DOHH2 (cell line): ENCODE results near the gene C1orf105.

Source experiments
- H3F3A ChIP-seq: fragments of 200-600 bp; sonication (generic), shearing (Covaris generic); 2 replicates; pipeline ENCODE4 v1.6.0; 2016; ENCODE audit warnings: antibody characterized with exemption, mild to moderate bottlenecking; ENCODE audit not compliant: control insufficient read depth, insufficient read depth
- H3K27ac ChIP-seq: fragments of 200-600 bp; sonication (generic); 2 replicates; pipeline ENCODE4 v1.5.1; 2014; ENCODE audit warnings: low read depth, mild to moderate bottlenecking, low read length, moderate library complexity
- H3K27me3 ChIP-seq: fragments of 200-600 bp; sonication (generic); 2 replicates; pipeline ENCODE4 v1.6.1; 2014; ENCODE audit warnings: mild to moderate bottlenecking, low read length, mixed read lengths; ENCODE audit not compliant: control insufficient read depth
- H3K36me3 ChIP-seq: fragments of 200-600 bp; sonication (generic); 2 replicates; pipeline ENCODE4 v1.6.1; 2014; ENCODE audit warnings: mild to moderate bottlenecking, low read length, moderate library complexity, mixed read lengths; ENCODE audit not compliant: control insufficient read depth
- H3K4me1 ChIP-seq: fragments of 200-600 bp; sonication (generic); 2 replicates; pipeline ENCODE4 v1.6.1; 2014; ENCODE audit warnings: mild to moderate bottlenecking, low read length, mixed read lengths; ENCODE audit not compliant: control insufficient read depth
- H3K4me2 ChIP-seq: fragments of 200-600 bp; sonication (generic); 2 replicates; pipeline ENCODE4 v1.6.0; 2014; ENCODE audit warnings: mild to moderate bottlenecking, low read length, moderate library complexity
- H3K4me3 ChIP-seq: fragments of 200-600 bp; sonication (generic); 2 replicates; pipeline ENCODE4 v1.5.1; 2014; ENCODE audit warnings: mild to moderate bottlenecking, low read length, mixed read lengths
- H3K79me2 ChIP-seq: fragments of 200-600 bp; sonication (generic); 2 replicates; pipeline ENCODE4 v1.6.1; 2014; ENCODE audit warnings: mild to moderate bottlenecking, low read length, mixed read lengths; ENCODE audit not compliant: control insufficient read depth
- H3K9me2 ChIP-seq: fragments of 200-600 bp; sonication (generic); replicated peaks from 2 replicates; pipeline ENCODE4 v1.6.1; 2014; ENCODE audit warnings: mild to moderate bottlenecking, low read length, mixed read lengths; ENCODE audit not compliant: control insufficient read depth
- H3K9me3 ChIP-seq: fragments of 200-600 bp; sonication (generic); 2 replicates; pipeline ENCODE4 v1.6.1; 2014; ENCODE audit warnings: antibody characterized with exemption, low read length, mixed read lengths; ENCODE audit not compliant: control insufficient read depth, insufficient read depth
- H4K20me1 ChIP-seq: fragments of 200-600 bp; sonication (generic); 2 replicates; pipeline ENCODE4 v1.6.0; 2014; ENCODE audit warnings: low read depth, mild to moderate bottlenecking, antibody characterized with exemption, low read length, moderate library complexity; ENCODE audit not compliant: control insufficient read depth, insufficient read depth
- EZH2phosphoT487 ChIP-seq: fragments of 200-600 bp; sonication (generic); IDR thresholded peaks from 2 replicates; pipeline ENCODE4 v1.6.1; 2017; ENCODE audit warnings: borderline replicate concordance, mild to moderate bottlenecking, antibody characterized with exemption, low read length, moderate library complexity, mixed read lengths
- TF ChIP-seq, protein P1 (sequence below): fragments of 200-600 bp; sonication (generic); IDR thresholded peaks from one replicate; pipeline ENCODE4 v1.5.1; 2014; ENCODE audit warnings: antibody characterized with exemption, mild to moderate bottlenecking, low read depth, low read length; ENCODE audit not compliant: poor library complexity, severe bottlenecking

The C1orf105 gene

DNA sequence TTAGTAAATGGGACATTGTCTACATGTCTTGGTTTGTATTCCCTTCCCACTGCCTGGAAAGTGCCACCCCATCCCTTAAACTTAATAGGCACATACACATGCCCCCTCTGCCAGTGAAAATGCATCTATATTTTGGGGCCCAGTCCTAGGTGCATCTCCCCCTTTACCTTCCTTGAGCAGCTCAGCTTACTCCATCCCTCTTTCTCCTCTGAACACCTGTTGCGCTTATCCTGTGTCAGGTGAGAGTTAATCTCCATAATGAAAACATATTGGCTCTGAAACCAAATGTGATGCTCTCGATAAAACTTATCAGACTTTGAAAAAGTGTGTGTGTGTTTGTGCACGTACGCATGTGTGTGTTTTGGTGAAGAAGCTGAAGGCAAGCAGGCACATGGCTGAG is 97.1 kb downstream of the C1orf105 start:
- Histone ChIP-seq H3K4me3 (no peak overlapping the region), H3K27me3 (no peaks in the 10 kb centered on the region), H3K4me1 (no peaks in the 10 kb centered on the region), H3K27ac (no peak overlapping the region), H3K36me3 (no peaks in the 10 kb centered on the region), H3F3A (no peaks in the 10 kb centered on the region), H3K9me3 (no peaks in the 10 kb centered on the region), H3K79me2 (no peaks in the 10 kb centered on the region), H4K20me1 (no peaks in the 10 kb centered on the region), H3K9me2 (no peaks in the 10 kb centered on the region; the same call in 1 of the 2 replicates), H3K4me2 (no peak overlapping the region)
- TF ChIP-seq EZH2phosphoT487, result no peak
- TF ChIP-seq, protein P1, sequence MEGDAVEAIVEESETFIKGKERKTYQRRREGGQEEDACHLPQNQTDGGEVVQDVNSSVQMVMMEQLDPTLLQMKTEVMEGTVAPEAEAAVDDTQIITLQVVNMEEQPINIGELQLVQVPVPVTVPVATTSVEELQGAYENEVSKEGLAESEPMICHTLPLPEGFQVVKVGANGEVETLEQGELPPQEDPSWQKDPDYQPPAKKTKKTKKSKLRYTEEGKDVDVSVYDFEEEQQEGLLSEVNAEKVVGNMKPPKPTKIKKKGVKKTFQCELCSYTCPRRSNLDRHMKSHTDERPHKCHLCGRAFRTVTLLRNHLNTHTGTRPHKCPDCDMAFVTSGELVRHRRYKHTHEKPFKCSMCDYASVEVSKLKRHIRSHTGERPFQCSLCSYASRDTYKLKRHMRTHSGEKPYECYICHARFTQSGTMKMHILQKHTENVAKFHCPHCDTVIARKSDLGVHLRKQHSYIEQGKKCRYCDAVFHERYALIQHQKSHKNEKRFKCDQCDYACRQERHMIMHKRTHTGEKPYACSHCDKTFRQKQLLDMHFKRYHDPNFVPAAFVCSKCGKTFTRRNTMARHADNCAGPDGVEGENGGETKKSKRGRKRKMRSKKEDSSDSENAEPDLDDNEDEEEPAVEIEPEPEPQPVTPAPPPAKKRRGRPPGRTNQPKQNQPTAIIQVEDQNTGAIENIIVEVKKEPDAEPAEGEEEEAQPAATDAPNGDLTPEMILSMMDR, result no peak
